WTC11 (cell line): ENCODE results near the gene ADARB2. TPM values are rescaled to one million over a fixed set of nuclear protein-coding genes. Genes with fewer than 3 reads are reported as not detected.
A peak's percentile ranks its signal among the peaks of the same experiment; 100 is the strongest.

Source experiments
- ATAC-seq: fragments of 200-7000 bp; cut with Tn5 transposase; 2 replicates; pipeline ENCODE4 v1.10.0; 2021; ENCODE audit warnings: mild to moderate bottlenecking, moderate library complexity
- CTCF ChIA-PET: fragments of 300-600 bp; sonication (Branson Sonifier 250); formaldehyde crosslinking; loops from one replicate; lab custom pipeline; 2021; ENCODE audit warnings: antibody characterized with exemption; lab: Charles Lee
- POLR2A ChIA-PET: fragments of 350-600 bp; sonication (Branson Sonifier 250); formaldehyde crosslinking; loops from one replicate; lab custom pipeline; 2021; ENCODE audit warnings: antibody characterized with exemption; lab: Charles Lee
- DNase-seq: peaks from one replicate; pipeline ENCODE4 v3.0.0; 2021; ENCODE audit warnings: low spot score
- H3K27ac Mint-ChIP-seq: 2 replicates; pipeline ENCODE4 v1.8.0; 2021; ENCODE audit warnings: mixed read lengths
- H3K27me3 Mint-ChIP-seq: 2 replicates; pipeline ENCODE4 v1.8.0; 2021; ENCODE audit warnings: low read depth, mild to moderate bottlenecking, moderate library complexity, mixed read lengths
- H3K36me3 Mint-ChIP-seq: 2 replicates; pipeline ENCODE4 v1.8.0; 2021; ENCODE audit warnings: mixed read lengths
- H3K4me1 Mint-ChIP-seq: 2 replicates; pipeline ENCODE4 v1.8.0; 2022; ENCODE audit warnings: mixed read lengths
- H3K4me3 Mint-ChIP-seq: 2 replicates; pipeline ENCODE4 v1.8.0; 2021; ENCODE audit warnings: mild to moderate bottlenecking, moderate library complexity, mixed read lengths
- H3K9me3 Mint-ChIP-seq: 2 replicates; pipeline ENCODE4 v1.8.0; 2021; ENCODE audit warnings: mixed read lengths
- AR ChIP-seq: fragments of 250-450 bp; sonication (Bioruptor Pico); IDR thresholded peaks from 2 replicates; pipeline ENCODE4 v1.9.0; 2021; ENCODE audit warnings: mild to moderate bottlenecking
- CTCF ChIP-seq: fragments of 200-600 bp; IDR thresholded peaks from 2 replicates; pipeline ENCODE4 v1.8.0; 2022; ENCODE audit warnings: antibody characterized with exemption
- FOXJ3 ChIP-seq: sonication (generic); formaldehyde crosslinking; IDR thresholded peaks from 2 replicates; pipeline ENCODE4 v1.9.0; 2021; ENCODE audit warnings: missing genetic modification reagents, mild to moderate bottlenecking, borderline replicate concordance
- GTF2I ChIP-seq: fragments of 250-450 bp; sonication (Bioruptor Pico); conservative IDR thresholded peaks from 2 replicates; pipeline ENCODE4 v1.4.0; 2021; ENCODE audit warnings: mild to moderate bottlenecking
- IRF1 ChIP-seq: sonication (generic); formaldehyde crosslinking; IDR thresholded peaks from 2 replicates; pipeline ENCODE4 v1.8.0; 2023; ENCODE audit warnings: missing genetic modification reagents
- IRF2 ChIP-seq: sonication (generic); formaldehyde crosslinking; IDR thresholded peaks from 2 replicates; pipeline ENCODE4 v1.8.0; 2022; ENCODE audit warnings: low read depth, missing genetic modification reagents, borderline replicate concordance
- JUN ChIP-seq: sonication (generic); formaldehyde crosslinking; IDR thresholded peaks from 2 replicates; pipeline ENCODE4 v1.8.0; 2023; ENCODE audit warnings: mild to moderate bottlenecking, missing genetic modification reagents
- KAT7 ChIP-seq: sonication (generic); formaldehyde crosslinking; IDR thresholded peaks from 2 replicates; pipeline ENCODE4 v1.8.1; 2023; ENCODE audit warnings: missing genetic modification reagents, mild to moderate bottlenecking, borderline replicate concordance
- MLX ChIP-seq: sonication (generic); formaldehyde crosslinking; IDR thresholded peaks from 2 replicates; pipeline ENCODE4 v1.8.1; 2023; ENCODE audit warnings: mild to moderate bottlenecking, missing genetic modification reagents, moderate library complexity
- NFE2L1 ChIP-seq: sonication (generic); formaldehyde crosslinking; IDR thresholded peaks from 2 replicates; pipeline ENCODE4 v1.8.1; 2023; ENCODE audit warnings: missing genetic modification reagents
- NR1H2 ChIP-seq: sonication (generic); formaldehyde crosslinking; IDR thresholded peaks from 2 replicates; pipeline ENCODE4 v1.9.0; 2021; ENCODE audit warnings: mild to moderate bottlenecking, moderate library complexity, missing genetic modification reagents
- NR2C2 ChIP-seq: sonication (generic); formaldehyde crosslinking; IDR thresholded peaks from 2 replicates; pipeline ENCODE4 v1.8.0; 2022; ENCODE audit warnings: mild to moderate bottlenecking, missing genetic modification reagents
- PREB ChIP-seq: sonication (generic); formaldehyde crosslinking; IDR thresholded peaks from 2 replicates; pipeline ENCODE4 v1.8.1; 2022; ENCODE audit warnings: mild to moderate bottlenecking, missing genetic modification reagents, moderate library complexity, borderline replicate concordance
- SOX15 ChIP-seq: fragments of 250-450 bp; sonication (Bioruptor Pico); IDR thresholded peaks from 2 replicates; pipeline ENCODE4 v1.9.0; 2021; ENCODE audit warnings: mild to moderate bottlenecking
- ZNF219 ChIP-seq: sonication (generic); formaldehyde crosslinking; IDR thresholded peaks from 2 replicates; pipeline ENCODE4 v1.8.0; 2023; ENCODE audit warnings: missing genetic modification reagents, mild to moderate bottlenecking, borderline replicate concordance
- ZNF416 ChIP-seq: fragments of 250-450 bp; sonication (Bioruptor Pico); IDR thresholded peaks from 2 replicates; pipeline ENCODE4 v1.9.0; 2021; ENCODE audit warnings: mild to moderate bottlenecking, inconsistent platforms
- total RNA-seq: library from RNA; stranded (reverse); gene quantifications from 3 replicates; pipeline ENCODE4 v1.2.3, GENCODE V29; 2021
- TF ChIP-seq, protein P1 (sequence below): sonication (generic); formaldehyde crosslinking; IDR thresholded peaks from 2 replicates; pipeline ENCODE4 v1.8.1; 2022; ENCODE audit warnings: missing genetic modification reagents, borderline replicate concordance
- TF ChIP-seq, protein P2 (sequence below): sonication (generic); formaldehyde crosslinking; IDR thresholded peaks from 2 replicates; pipeline ENCODE4 v1.8.1; 2022; ENCODE audit warnings: mild to moderate bottlenecking, moderate library complexity, missing genetic modification reagents

Gene ADARB2
- total RNA-seq, 1 experiment from 2014 or later = 3.7 TPM

DNA sequence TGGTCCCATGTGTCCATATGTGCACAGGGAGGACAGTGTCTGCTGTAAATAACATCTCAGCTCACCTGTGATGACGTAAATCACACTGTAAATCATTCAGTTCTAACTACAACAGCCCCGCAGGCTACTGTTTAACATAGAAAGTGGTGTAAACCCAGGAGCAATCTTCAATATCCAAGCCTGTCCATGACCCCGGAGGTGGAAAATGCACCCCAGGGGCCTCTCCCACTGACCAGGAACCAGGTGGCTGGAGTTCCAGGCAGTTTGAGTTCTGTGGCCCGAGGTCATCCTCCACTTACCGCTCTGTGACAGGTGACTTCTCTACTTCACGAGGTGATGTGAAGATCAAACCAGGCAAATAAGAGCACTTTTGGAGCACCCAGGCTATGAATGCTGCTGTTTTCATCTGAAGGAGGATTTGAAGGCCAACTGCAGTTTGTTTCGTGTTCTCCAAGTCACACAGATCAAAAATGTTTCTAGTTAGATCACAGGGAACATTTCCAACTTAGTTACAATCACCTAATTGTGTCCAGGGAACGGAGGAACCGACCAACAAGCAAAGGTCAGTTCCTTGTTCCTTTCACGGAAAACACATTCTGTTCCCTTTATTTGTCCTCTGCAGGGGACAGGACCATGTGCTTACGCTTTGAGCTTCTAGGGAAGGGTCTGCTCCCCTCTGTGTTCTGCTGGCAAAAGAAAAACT is 549.3 kb downstream of the ADARB2 start:
- Mint-ChIP-seq H3K27ac (no peak overlapping the region), H3K4me3 (no peak overlapping the region), H3K27me3 (peaks cover 4% of the 10 kb centered on the region; the same call in 1 of the 2 replicates), H3K36me3 (no peaks in the 10 kb centered on the region), H3K4me1 (peaks cover 7% of the 10 kb centered on the region; the same call in 1 of the 2 replicates), H3K9me3 (no peaks in the 10 kb centered on the region)
- ATAC-seq (no peak), DNase-seq (peak; percentile 3)
- ChIA-PET POLR2A (no interaction called here), CTCF (no interaction called here)
- no peak for TF ChIP-seq MLX (CRISPR knock-in tag)
- no peak for TF ChIP-seq AR (CRISPR knock-in tag)
- TF ChIP-seq JUN = no peak
- TF ChIP-seq NR1H2 (CRISPR knock-in tag) = no peak
- TF ChIP-seq CTCF = no peak
- TF ChIP-seq ZNF416 (CRISPR knock-in tag) = no peak
- no peak for TF ChIP-seq IRF2
- no peak for TF ChIP-seq KAT7 (CRISPR knock-in tag)
- no peak for TF ChIP-seq NR2C2 (CRISPR knock-in tag)
- no peak for TF ChIP-seq PREB (CRISPR knock-in tag)
- TF ChIP-seq SOX15 = no peak
- TF ChIP-seq, protein P1, sequence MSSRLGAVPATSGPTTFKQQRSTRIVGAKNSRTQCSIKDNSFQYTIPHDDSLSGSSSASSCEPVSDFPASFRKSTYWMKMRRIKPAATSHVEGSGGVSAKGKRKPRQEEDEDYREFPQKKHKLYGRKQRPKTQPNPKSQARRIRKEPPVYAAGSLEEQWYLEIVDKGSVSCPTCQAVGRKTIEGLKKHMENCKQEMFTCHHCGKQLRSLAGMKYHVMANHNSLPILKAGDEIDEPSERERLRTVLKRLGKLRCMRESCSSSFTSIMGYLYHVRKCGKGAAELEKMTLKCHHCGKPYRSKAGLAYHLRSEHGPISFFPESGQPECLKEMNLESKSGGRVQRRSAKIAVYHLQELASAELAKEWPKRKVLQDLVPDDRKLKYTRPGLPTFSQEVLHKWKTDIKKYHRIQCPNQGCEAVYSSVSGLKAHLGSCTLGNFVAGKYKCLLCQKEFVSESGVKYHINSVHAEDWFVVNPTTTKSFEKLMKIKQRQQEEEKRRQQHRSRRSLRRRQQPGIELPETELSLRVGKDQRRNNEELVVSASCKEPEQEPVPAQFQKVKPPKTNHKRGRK (CRISPR knock-in tag) = no peak
- TF ChIP-seq, protein P2, sequence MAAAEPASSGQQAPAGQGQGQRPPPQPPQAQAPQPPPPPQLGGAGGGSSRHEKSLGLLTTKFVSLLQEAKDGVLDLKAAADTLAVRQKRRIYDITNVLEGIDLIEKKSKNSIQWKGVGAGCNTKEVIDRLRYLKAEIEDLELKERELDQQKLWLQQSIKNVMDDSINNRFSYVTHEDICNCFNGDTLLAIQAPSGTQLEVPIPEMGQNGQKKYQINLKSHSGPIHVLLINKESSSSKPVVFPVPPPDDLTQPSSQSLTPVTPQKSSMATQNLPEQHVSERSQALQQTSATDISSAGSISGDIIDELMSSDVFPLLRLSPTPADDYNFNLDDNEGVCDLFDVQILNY (CRISPR knock-in tag) = no peak
- no peak for TF ChIP-seq ZNF219 (CRISPR knock-in tag)
- no peak for TF ChIP-seq GTF2I (CRISPR knock-in tag)
- no peak for TF ChIP-seq IRF1 (CRISPR knock-in tag)
- TF ChIP-seq NFE2L1 (CRISPR knock-in tag) = no peak
- no peak for TF ChIP-seq FOXJ3 (CRISPR knock-in tag)
